Measurements from ENCODE around the gene KAT2A.
A peak's percentile ranks its signal among the peaks of the same experiment; 100 is the strongest.

Gene KAT2A

GRCh38 chr17:42090964-42091790 lies 30.0 kb downstream of the KAT2A start:
- no peak for DNase-seq

GRCh38 chr17:42088736-42089135 lies 32.4 kb downstream of the KAT2A start:
- DNase-seq = no peak

- DNase-seq = no peak
Observed at GRCh38 chr17:42087736-42088705, 33.1 kb downstream of the KAT2A start.

- no peak for DNase-seq
Observed at GRCh38 chr17:42087042-42087701, 34.0 kb downstream of the KAT2A start.

GRCh38 chr17:42081516-42082129 lies 39.5 kb downstream of the KAT2A start:
- DNase-seq = no peak

GRCh38 chr17:42079541-42079940 lies 41.6 kb downstream of the KAT2A start:
- DNase-seq = no peak

- DNase-seq = no peak
Observed at GRCh38 chr17:42078396-42079043, 42.6 kb downstream of the KAT2A start.

GRCh38 chr17:42077755-42078154 lies 43.4 kb downstream of the KAT2A start:
- DNase-seq = no peak

- DNase-seq = no peak
Observed at GRCh38 chr17:42076797-42077559, 44.2 kb downstream of the KAT2A start.

GRCh38 chr17:42075789-42076188 lies 45.4 kb downstream of the KAT2A start:
- DNase-seq = no peak

GRCh38 chr17:42072323-42073187 lies 48.6 kb downstream of the KAT2A start:
- DNase-seq = no peak

- DNase-seq = no peak
Observed at GRCh38 chr17:42071810-42072209, 49.4 kb downstream of the KAT2A start.

- DNase-seq = no peak
Observed at GRCh38 chr17:42068979-42069378, 52.2 kb downstream of the KAT2A start.

- peak; percentile 60 to 74 for DNase-seq
Observed at GRCh38 chr17:42067371-42068091, 53.6 kb downstream of the KAT2A start.

- peak in 1 of 2 donors; percentile 15 for DNase-seq
Observed at GRCh38 chr17:42065201-42065600, 56.0 kb downstream of the KAT2A start.

Data from CD4-positive, alpha-beta T cell treated with Interleukin-1 beta for 1 hour (primary cell).